SHP77 treated with DMSO at 0.1 percent for 48 hours (cell line): Measurements from ENCODE around the gene SSRP1.
"Not testable (repeated sequence)": the region's sequence is repeated elsewhere in the genome, so short reads cannot be mapped to it uniquely, and the experiment has no call there.

Experiments used
- DNase-seq: peaks from one replicate; lab custom pipeline; 2025; lab: John Stamatoyannopoulos, UW

The SSRP1 gene, protein sequence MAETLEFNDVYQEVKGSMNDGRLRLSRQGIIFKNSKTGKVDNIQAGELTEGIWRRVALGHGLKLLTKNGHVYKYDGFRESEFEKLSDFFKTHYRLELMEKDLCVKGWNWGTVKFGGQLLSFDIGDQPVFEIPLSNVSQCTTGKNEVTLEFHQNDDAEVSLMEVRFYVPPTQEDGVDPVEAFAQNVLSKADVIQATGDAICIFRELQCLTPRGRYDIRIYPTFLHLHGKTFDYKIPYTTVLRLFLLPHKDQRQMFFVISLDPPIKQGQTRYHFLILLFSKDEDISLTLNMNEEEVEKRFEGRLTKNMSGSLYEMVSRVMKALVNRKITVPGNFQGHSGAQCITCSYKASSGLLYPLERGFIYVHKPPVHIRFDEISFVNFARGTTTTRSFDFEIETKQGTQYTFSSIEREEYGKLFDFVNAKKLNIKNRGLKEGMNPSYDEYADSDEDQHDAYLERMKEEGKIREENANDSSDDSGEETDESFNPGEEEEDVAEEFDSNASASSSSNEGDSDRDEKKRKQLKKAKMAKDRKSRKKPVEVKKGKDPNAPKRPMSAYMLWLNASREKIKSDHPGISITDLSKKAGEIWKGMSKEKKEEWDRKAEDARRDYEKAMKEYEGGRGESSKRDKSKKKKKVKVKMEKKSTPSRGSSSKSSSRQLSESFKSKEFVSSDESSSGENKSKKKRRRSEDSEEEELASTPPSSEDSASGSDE

GRCh38 chr11:57335343-57336110 lies at the start of gene SSRP1:
TSS of gene SSRP1 (minus strand) at chr11:57335892. CDS start at chr11:57335121, 771 bp downstream.
- no peak for DNase-seq

DNA sequence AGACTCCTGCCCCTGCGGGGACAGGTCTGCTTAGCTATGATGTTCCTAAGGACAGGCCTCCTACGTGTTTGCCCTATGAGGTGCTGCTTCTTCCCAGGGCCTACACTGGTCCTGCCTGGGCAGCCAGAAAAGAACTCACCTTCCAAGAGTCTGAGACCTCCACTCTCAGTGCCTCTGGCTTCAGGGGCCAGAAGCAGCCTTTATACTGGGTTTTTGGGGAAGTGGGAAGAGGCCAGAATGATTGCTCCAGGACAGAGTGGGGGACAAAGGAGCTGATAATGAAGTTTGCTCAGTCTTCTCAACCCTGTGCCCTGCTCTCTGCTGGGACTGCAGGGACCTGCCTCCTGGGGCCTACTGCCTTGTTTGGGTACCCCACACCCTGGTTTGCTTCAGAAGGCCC lies 45.3 kb upstream of the SSRP1 start, which contains the start of gene PRG3:
Gene PRG3 (minus strand): TSS at position 176 of the 400 bp plus-strand sequence. CDS start 442 bp downstream, outside the sequence.
- no peak for DNase-seq

GRCh38 chr11:57379732-57380131 lies 44.0 kb upstream of the SSRP1 start:
- DNase-seq, result no peak

DNA sequence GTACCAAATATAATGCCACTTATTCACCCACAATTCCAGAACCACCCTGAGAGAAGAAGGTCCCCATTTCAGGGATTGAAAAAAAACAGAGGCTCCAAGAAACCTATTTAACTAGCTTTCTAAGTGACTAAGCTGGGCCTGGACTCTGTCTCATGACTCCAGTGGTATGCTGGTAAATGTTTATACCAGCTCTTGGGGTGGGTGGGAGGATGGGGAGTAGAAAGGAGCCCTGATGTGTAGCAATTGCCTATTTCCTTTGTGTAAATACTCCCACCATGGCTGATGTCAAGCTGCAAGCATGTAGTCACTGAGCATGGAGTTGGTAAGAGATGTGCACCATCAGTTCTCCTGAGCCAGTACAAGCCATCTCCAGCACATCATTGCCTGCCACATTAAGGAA lies 42.5 kb upstream of the SSRP1 start:
- no peak for DNase-seq

- no peak for DNase-seq
Observed at GRCh38 chr11:57377107-57377506, 41.4 kb upstream of the SSRP1 start.

DNA sequence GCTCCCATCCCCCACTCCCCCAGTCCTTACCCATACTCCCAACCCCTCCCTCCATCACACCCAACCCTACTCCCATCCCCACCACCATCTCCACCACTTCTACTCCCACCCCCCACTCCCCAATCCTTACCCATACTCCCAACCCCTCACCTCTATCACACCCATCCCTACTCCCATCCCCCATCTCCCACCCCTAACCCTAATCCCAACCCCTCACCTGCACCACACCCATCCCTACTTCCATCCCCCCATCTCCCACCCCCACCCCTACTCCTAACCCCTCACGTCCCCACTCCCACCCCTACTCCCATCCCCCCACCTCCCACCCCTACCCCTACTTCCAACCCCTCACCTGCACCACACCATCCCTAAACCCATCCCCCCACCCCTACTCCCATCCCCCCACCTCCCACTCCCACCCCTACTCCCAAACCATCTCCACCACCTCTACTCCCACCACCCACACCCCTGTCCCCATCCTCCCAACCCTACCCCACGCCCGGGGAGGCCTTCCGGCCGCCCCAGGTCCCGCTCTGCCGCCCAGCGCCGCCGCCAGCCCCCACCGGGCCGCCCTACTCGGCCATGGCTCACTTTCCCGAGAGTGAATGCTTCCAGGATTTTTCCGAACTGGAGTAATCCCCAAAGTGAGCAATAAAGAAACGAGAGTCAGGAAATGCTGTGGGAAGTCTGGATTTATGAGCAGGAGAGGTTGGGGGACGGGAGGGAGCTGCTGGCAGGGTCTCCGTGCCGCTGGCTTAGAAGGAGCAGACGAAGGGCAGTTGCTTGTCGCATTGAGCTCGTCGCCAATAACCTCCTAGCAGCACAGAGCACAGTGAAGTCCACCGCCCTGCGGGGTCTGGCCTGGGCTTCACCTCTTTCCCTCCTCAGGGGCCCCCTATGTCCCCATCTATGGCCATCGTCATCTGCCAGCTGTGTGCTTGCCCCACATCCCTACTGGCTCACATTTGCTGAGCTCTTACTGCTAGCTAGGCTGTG lies 40.7 kb upstream of the SSRP1 start:
- no peak for DNase-seq

DNA sequence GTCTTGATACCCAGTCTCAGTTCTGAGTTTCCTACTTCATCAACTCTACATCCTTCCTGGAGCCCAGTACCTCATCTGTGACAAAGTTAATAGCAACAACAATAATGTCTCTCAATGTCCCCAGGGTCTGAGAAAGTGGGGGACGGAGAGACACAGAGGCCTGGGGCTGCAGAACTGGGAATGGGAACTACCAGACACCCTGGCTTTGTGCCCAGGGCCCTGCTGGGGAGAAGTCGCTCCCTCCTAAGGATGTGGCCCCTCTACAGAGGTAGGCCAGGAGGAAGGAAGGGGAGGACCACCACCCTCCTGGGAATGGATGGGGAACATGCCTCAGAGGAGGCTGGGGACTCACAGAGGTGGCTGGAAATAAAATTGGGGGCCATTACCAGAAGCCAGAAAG lies 39.8 kb upstream of the SSRP1 start:
- DNase-seq, result no peak

DNA sequence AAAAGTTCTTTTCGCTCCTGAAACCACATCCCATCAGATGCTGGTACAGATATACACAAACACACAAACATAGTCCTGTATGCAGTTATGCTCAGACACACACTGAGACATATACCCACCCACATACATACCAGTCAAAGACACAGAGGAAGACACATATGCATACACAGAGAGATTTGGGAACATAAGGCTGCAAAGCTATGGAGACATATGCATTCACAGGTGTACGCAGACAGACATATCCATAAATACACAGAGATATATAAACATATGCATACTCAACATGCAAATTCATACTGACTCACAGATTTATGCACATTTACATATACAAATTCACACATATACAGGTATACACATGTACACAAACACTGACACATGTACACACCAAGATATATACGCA lies 39.3 kb upstream of the SSRP1 start:
- no peak for DNase-seq

DNA sequence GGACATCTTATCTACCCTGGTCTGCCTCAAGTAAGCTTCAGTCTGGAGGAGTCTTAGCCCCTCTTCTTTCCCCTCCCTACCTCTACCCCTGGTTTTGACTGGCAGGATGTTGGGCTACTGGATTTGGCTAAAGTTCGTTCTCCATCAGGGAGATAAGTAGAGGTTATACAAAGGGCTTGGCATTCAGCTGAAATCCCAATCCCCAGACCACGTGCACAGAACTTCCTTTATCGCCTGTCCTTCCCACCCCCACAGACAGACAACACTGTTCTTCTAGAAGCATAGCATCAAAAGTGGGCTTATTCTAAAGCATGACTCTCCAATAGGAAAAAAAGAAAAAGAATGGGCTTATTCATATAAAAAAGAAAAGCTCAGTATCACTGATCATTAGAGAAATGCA lies 37.5 kb upstream of the SSRP1 start:
- no peak for DNase-seq

- no peak for DNase-seq
Observed at GRCh38 chr11:57370941-57371340, 35.2 kb upstream of the SSRP1 start.

- no peak for DNase-seq
Observed at GRCh38 chr11:57370251-57370650, 34.6 kb upstream of the SSRP1 start.

GRCh38 chr11:57368845-57369232 lies 33.1 kb upstream of the SSRP1 start:
- DNase-seq, result no peak

- no peak for DNase-seq
Observed at GRCh38 chr11:57368106-57368844, 32.6 kb upstream of the SSRP1 start.

GRCh38 chr11:57364851-57365660 lies 29.4 kb upstream of the SSRP1 start:
- DNase-seq, result no peak

DNA sequence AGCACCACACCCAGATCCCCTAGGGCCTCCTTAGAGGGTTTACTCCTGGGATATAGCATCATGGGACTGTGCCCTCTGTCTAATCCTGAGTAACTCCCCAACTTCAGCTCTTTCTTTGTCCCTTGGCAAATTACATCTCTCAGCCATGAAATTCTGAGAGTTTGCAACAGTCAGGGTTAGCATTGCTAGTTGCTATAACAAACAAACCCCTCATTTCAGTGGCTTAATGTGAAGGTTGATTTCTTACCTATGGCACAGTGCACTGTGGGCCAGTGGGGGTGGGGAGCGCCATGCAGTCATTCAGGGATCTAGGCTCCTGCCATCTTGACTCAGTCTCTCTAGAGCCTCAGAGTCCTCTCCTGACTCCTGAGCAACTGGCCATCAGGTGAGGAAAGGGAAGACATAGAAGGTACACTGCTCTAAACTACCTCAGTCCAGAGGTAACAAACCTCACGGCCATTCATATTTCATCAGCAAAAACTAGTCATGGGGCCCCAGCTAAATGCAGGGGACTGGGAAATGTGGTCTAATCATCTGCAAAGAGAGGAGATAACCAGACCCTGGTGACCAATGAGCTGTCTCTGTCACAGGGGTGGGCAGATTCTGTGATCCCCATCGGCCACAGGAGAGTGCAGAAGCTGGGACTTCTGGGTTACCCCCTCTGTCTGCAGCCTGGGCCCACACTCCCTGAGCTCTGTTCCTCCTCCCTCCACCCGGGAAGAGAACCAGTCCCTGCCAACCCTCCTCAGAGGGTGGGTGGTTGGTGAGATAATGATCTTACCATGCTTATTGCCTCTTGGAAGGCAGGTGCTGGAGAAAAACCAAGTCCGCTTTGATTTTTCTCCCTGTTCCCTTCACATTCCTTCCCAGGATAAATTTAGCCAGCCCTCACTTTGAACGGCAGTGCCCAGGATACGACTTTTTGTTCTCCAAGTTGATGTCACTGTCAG lies 27.7 kb upstream of the SSRP1 start:
- no peak for DNase-seq

- no peak for DNase-seq
Observed at GRCh38 chr11:57361926-57362325, 26.2 kb upstream of the SSRP1 start.

GRCh38 chr11:57361420-57361819 lies 25.7 kb upstream of the SSRP1 start:
- DNase-seq, result not testable (repeated sequence)

DNA sequence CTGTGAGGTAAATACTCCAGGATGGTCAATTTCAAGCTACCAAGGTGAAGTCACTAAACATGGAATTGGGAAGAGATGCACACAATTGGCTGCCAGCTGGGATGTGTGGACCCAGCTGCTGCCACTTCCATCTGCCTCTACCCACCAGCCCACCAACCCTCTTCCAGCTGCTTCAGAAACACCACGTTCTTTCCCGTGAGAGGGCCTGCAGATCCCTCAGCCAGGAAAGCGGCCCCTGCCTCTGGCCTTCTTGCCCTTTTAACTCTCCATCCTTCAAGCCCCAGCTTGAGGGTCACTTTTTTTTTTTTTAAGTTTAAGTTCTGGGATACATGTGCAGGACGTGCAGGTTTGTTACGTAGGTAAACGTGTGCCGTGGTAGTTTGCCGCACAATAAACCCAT lies 25.3 kb upstream of the SSRP1 start:
- no peak for DNase-seq
